Kidney capillary endothelial cell (primary cell): Measurements from ENCODE around the gene PFKFB3.
"Not testable (repeated sequence)": the region's sequence is repeated elsewhere in the genome, so short reads cannot be mapped to it uniquely, and the experiment has no call there.

Experiments used
- DNase-seq: peaks from one replicate; pipeline ENCODE4 v3.0.0-alpha.2; 2018; ENCODE audit warnings: low spot score

Gene PFKFB3

GRCh38 chr10:6178581-6178980 lies 24.2 kb upstream of the PFKFB3 start:
- no peak for DNase-seq

- DNase-seq, result no peak
These were observed 23.7 kb upstream of the PFKFB3 start for GRCh38 chr10:6179078-6179477.

GRCh38 chr10:6180480-6181110 lies 22.1 kb upstream of the PFKFB3 start:
- DNase-seq, result no peak

GRCh38 chr10:6181249-6181648 lies 21.5 kb upstream of the PFKFB3 start:
- no peak for DNase-seq

GRCh38 chr10:6182454-6183098 lies 20.2 kb upstream of the PFKFB3 start:
- no peak for DNase-seq

GRCh38 chr10:6185039-6185716 lies 17.6 kb upstream of the PFKFB3 start:
- no peak for DNase-seq

GRCh38 chr10:6186894-6187256 lies 15.9 kb upstream of the PFKFB3 start:
- no peak for DNase-seq

GRCh38 chr10:6187278-6187677 lies 15.5 kb upstream of the PFKFB3 start:
- DNase-seq, result no peak

GRCh38 chr10:6190033-6190432 lies 12.7 kb upstream of the PFKFB3 start:
- DNase-seq, result not testable (repeated sequence)

- DNase-seq, result no peak
These were observed 11.6 kb upstream of the PFKFB3 start for GRCh38 chr10:6191147-6191546.

GRCh38 chr10:6191569-6191968 lies 11.2 kb upstream of the PFKFB3 start:
- DNase-seq, result no peak

- DNase-seq, result not testable (repeated sequence)
These were observed 9.4 kb upstream of the PFKFB3 start for GRCh38 chr10:6193342-6193741.

- DNase-seq, result no peak
These were observed 8.4 kb upstream of the PFKFB3 start for GRCh38 chr10:6194311-6194710.

- no peak for DNase-seq
These were observed 7.4 kb upstream of the PFKFB3 start for GRCh38 chr10:6195376-6195775.

- DNase-seq, result no peak
These were observed 6.9 kb upstream of the PFKFB3 start for GRCh38 chr10:6195846-6196245.

- not testable (repeated sequence) for DNase-seq
These were observed 6.2 kb upstream of the PFKFB3 start for GRCh38 chr10:6196524-6196923.

GRCh38 chr10:6197321-6197720 lies 5.4 kb upstream of the PFKFB3 start:
- no peak for DNase-seq

- no peak for DNase-seq
These were observed 4.6 kb upstream of the PFKFB3 start for GRCh38 chr10:6198171-6198570.

- no peak for DNase-seq
These were observed 3.5 kb upstream of the PFKFB3 start for GRCh38 chr10:6199131-6199733.

- DNase-seq, result no peak
These were observed 2.3 kb upstream of the PFKFB3 start for GRCh38 chr10:6200440-6200733.

- DNase-seq, result no peak
These were observed 1.8 kb upstream of the PFKFB3 start for GRCh38 chr10:6200734-6201515.

- DNase-seq, result no peak
These were observed 1.2 kb upstream of the PFKFB3 start for GRCh38 chr10:6201516-6201975.
